K562 (cell line): ENCODE measurements around the gene FKRP. TPM values are rescaled to one million over a fixed set of nuclear protein-coding genes. Genes with fewer than 3 reads are reported as not detected.

Source experiments
- CCNT2 ChIP-seq: IDR thresholded peaks from 2 replicates; pipeline ENCODE4 v1.6.1; 2011; ENCODE audit warnings: borderline replicate concordance, low read depth, mild to moderate bottlenecking, moderate library complexity, mixed read lengths, low read length; ENCODE audit not compliant: insufficient read length; ENCODE audit errors: extremely low read depth
- MXI1 ChIP-seq: IDR thresholded peaks from 2 replicates; pipeline ENCODE4 v1.6.1; 2011; ENCODE audit warnings: low read depth, mild to moderate bottlenecking, improper control_type of control experiment, low read length
- PHTF2 ChIP-seq: fragments of 250-450 bp; sonication (Bioruptor Pico); IDR thresholded peaks from 2 replicates; pipeline ENCODE4 v1.5.0; 2021; ENCODE audit warnings: mild to moderate bottlenecking
- polyA plus RNA-seq, 8 experiments: library from polyadenylated mRNA; depleted of rRNA in 4 of 8; stranded (reverse) in 5 of 8; unstranded in 3 of 8; fragments of >200 nt; fragmentation: Nextera tagmentation in 2 of 8; fragmentation: Illumina TruSeq in 1 of 8; extraction: Ambion mirVana in 2 of 8; extraction: Trizol in 1 of 8; gene quantifications; 2 replicates each; pipeline versions ENCODE4 v1.2.1 to v1.2.3, GENCODE V29; 2011 to 2014; ENCODE audit warnings: inconsistent platforms in 1 of 8, missing spikeins in 1 of 8
- total RNA-seq, 7 experiments: library from RNA; depleted of rRNA in 6 of 7; stranded (reverse); fragments of >200 nt in 6 of 7; fragmentation: Illumina TruSeq in 2 of 7; extraction: Trizol in 2 of 7; gene quantifications; 2 replicates each; pipeline versions ENCODE4 v1.2.1 to v1.2.3, GENCODE V29; 2011 to 2021; ENCODE audit warnings: low replicate concordance in 1 of 7
- TF ChIP-seq, protein P1 (sequence below), 2 experiments: fragments of 450-650 bp; IDR thresholded peaks; 2 replicates each; pipeline ENCODE4 v1.6.1; 2016; ENCODE audit warnings: mild to moderate bottlenecking in 2 of 2, borderline replicate concordance in 1 of 2, low read depth in 1 of 2, moderate library complexity in 1 of 2
- TF ChIP-seq, protein P2 (sequence below), 2 experiments: fragments of 450-650 bp in 1 of 2; sonication (generic) in 1 of 2; formaldehyde crosslinking; conservative IDR thresholded peaks; 2 replicates each; pipeline versions ENCODE4 v1.4.0 to v1.8.1; 2020 to 2022; ENCODE audit warnings: mild to moderate bottlenecking in 1 of 2, missing genetic modification reagents in 1 of 2
- TF ChIP-seq, protein P3 (sequence below): sonication (generic); formaldehyde crosslinking; IDR thresholded peaks from 2 replicates; pipeline ENCODE4 v1.8.0; 2022; ENCODE audit warnings: missing genetic modification reagents, mild to moderate bottlenecking, moderate library complexity, borderline replicate concordance
- TF ChIP-seq, protein P4 (sequence below): fragments of 250-450 bp; sonication (Bioruptor Pico); IDR thresholded peaks from 2 replicates; pipeline ENCODE4 v1.4.0; 2020; ENCODE audit warnings: mild to moderate bottlenecking

Gene FKRP
- total and polyA plus RNA-seq, 9 of the 15 experiments (the other 6 are each of a cell fraction or from before 2014, with no cell fraction given): 0.68 to 16.1 (median 6.5) TPM

DNA sequence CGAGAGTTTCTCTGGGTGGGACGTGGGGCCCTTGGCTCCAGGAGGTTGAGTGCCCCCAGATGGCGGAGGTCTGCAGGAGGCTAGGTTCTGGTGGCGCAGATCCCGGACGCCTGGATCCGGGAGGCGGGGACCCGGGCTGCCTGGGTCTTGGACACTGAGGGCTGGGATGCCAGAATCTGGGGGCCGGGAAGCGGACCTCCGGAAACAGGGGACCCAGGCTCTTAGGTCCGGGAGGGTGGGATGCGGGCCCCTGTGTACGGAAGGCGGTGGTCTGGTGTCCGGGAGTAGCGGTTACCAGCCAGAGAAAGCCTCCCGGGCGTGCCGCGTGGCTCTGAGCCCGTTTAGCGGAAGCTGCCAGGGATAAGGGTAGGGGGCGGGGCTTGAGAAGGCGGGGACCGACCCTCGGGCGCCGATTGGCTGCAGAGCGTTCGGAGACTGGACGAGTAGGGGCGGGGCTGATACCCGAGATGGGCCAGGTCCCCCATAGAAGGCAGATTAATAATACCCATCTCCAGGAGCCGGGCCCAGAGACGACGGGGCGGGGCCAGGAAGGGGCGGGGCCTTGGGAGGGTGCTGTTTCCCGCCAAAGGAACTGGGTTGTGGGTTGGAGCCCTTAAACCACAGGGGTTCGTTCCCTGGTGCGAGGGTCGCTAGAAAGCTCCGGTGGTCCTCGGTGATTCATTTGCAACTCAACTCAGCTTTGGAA lies 42.6 kb downstream of the FKRP start, which contains the start of gene SLC1A5 (continued):
- TF ChIP-seq, protein P1, sequence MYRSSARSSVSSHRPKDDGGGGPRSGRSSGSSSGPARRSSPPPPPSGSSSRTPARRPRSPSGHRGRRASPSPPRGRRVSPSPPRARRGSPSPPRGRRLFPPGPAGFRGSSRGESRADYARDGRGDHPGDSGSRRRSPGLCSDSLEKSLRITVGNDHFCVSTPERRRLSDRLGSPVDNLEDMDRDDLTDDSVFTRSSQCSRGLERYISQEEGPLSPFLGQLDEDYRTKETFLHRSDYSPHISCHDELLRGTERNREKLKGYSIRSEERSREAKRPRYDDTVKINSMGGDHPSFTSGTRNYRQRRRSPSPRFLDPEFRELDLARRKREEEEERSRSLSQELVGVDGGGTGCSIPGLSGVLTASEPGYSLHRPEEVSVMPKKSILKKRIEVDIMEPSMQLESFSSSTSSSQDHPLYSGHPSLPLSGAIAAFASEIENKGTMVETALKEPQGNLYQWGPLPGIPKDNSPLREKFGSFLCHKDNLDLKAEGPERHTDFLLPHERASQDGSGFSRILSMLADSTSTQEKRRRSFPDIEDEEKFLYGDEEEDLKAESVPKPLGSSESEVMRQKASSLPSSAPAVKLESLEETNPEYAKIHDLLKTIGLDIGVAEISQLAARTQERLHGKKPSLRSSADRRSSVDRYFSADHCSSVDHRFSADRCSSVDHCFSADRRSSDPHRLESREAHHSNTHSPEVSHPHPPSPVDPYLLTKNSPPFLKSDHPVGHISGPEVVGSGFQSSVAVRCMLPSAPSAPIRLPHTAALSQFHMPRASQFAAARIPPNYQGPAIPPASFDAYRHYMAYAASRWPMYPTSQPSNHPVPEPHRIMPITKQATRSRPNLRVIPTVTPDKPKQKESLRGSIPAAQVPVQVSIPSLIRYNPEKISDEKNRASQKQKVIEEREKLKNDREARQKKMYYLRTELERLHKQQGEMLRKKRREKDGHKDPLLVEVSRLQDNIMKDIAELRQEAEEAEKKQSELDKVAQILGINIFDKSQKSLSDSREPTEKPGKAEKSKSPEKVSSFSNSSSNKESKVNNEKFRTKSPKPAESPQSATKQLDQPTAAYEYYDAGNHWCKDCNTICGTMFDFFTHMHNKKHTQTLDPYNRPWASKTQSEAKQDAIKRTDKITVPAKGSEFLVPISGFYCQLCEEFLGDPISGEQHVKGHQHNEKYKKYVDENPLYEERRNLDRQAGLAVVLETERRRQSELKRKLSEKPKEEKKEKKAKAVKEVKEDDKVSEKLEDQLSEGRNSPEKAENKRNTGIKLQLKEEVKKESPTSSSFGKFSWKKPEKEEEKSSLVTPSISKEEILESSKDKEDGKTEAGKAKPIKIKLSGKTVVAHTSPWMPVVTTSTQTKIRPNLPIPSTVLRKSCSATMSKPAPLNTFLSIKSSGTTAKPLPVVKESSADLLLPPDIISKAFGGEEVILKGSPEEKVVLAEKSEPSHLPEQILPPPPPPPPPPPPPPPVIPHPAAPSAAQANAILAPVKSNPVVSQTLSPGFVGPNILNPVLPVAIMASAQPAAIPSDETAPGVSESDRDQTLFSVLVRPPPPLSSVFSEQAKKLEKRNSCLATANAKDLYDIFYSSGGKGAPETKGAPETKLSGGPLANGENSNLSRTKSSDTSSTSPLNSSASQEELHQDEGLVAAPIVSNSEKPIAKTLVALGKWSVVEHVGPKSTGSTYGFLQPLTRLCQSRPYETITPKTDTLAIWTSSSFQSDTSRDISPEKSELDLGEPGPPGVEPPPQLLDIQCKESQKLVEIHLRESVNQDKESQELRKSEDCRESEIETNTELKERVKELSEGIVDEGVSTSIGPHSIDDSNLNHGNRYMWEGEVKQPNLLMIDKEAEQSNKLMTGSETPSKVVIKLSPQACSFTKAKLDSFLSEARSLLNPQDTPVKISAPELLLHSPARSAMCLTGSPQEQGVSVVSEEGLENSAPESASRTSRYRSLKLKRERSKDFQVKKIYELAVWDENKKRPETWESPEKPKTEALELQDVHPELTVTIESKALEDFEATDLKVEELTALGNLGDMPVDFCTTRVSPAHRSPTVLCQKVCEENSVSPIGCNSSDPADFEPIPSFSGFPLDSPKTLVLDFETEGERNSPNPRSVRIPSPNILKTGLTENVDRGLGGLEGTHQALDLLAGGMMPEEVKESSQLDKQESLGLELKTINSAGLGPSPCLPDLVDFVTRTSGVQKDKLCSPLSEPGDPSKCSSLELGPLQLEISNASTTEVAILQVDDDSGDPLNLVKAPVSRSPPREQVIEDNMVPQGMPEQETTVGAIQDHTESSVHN (IDR thresholded peaks at IDR 0.05; ENCODE audit: borderline replicate concordance in 1 of 2, low read depth in 1 of 2): peak in 1 of 2 experiments; percentile 50; a peak in 1 of 4 replicates
- peak; percentile 94 for TF ChIP-seq MXI1
- TF ChIP-seq PHTF2: no peak
- TF ChIP-seq, protein P2, sequence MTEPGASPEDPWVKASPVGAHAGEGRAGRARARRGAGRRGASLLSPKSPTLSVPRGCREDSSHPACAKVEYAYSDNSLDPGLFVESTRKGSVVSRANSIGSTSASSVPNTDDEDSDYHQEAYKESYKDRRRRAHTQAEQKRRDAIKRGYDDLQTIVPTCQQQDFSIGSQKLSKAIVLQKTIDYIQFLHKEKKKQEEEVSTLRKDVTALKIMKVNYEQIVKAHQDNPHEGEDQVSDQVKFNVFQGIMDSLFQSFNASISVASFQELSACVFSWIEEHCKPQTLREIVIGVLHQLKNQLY (CRISPR knock-in tag; conservative IDR thresholded peaks at IDR 0.05): 0 out of 4 replicates have a peak, but pooled peaks of 1 of the 2 experiments have one; percentile 55
- peak; percentile 57 for TF ChIP-seq CCNT2
- TF ChIP-seq, protein P3, sequence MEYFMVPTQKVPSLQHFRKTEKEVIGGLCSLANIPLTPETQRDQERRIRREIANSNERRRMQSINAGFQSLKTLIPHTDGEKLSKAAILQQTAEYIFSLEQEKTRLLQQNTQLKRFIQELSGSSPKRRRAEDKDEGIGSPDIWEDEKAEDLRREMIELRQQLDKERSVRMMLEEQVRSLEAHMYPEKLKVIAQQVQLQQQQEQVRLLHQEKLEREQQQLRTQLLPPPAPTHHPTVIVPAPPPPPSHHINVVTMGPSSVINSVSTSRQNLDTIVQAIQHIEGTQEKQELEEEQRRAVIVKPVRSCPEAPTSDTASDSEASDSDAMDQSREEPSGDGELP (CRISPR knock-in tag): peak; percentile 85
- TF ChIP-seq, protein P4, sequence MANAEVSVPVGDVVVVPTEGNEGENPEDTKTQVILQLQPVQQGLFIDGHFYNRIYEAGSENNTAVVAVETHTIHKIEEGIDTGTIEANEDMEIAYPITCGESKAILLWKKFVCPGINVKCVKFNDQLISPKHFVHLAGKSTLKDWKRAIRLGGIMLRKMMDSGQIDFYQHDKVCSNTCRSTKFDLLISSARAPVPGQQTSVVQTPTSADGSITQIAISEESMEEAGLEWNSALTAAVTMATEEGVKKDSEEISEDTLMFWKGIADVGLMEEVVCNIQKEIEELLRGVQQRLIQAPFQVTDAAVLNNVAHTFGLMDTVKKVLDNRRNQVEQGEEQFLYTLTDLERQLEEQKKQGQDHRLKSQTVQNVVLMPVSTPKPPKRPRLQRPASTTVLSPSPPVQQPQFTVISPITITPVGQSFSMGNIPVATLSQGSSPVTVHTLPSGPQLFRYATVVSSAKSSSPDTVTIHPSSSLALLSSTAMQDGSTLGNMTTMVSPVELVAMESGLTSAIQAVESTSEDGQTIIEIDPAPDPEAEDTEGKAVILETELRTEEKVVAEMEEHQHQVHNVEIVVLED (CRISPR knock-in tag): no peak
